RWPE1 (cell line): ENCODE data around the gene TNFSF10.
A peak's percentile ranks its signal among the peaks of the same experiment; 100 is the strongest.

Experiments
- CTCF ChIA-PET: fragments of 350-600 bp; sonication (Branson Sonifier 250); formaldehyde crosslinking; extraction: SDS; loops from one replicate; lab custom pipeline; 2021; lab: Yijun Ruan, JAX
- POLR2A ChIA-PET: fragments of 400-600 bp; formaldehyde crosslinking; extraction: SDS; loops from one replicate; lab custom pipeline; 2020; ENCODE audit warnings: antibody characterized with exemption; ENCODE audit not compliant: low non-redundant PET; lab: Yijun Ruan, JAX
- DNase-seq: peaks from one replicate; pipeline ENCODE4 v3.0.0; 2012; ENCODE audit warnings: low spot score
- H3K27ac ChIP-seq: fragments of 450-650 bp; 2 replicates; pipeline ENCODE4 v1.5.1; 2017
- TF ChIP-seq, protein P1 (sequence below): fragments of 450-650 bp; conservative IDR thresholded peaks from 2 replicates; pipeline ENCODE4 v1.5.1; 2017; ENCODE audit warnings: low read depth, mild to moderate bottlenecking

The TNFSF10 gene

DNA sequence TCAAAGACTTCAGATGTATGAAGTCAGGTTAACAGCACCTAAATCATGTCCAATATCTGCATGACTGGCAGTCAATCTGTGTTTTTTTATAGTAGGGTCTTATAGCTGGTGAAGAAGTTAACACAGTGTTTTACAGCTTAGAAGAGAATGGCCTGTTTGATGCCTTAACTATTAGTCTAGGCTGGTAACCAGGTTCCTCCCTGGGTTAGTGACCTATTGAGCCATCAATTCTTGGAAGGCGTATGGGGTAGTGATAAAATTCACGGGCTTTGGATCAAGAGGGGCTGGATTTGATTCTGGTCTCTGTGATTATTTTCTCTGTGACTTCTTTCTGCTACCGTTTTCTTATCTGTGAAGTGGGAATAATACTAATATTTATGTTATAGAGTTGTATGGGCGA lies 16.0 kb upstream of the TNFSF10 start:
- POLR2A ChIA-PET: no interaction called here
- no peak overlapping the region for H3K27ac ChIP-seq
- TF ChIP-seq, protein P1, sequence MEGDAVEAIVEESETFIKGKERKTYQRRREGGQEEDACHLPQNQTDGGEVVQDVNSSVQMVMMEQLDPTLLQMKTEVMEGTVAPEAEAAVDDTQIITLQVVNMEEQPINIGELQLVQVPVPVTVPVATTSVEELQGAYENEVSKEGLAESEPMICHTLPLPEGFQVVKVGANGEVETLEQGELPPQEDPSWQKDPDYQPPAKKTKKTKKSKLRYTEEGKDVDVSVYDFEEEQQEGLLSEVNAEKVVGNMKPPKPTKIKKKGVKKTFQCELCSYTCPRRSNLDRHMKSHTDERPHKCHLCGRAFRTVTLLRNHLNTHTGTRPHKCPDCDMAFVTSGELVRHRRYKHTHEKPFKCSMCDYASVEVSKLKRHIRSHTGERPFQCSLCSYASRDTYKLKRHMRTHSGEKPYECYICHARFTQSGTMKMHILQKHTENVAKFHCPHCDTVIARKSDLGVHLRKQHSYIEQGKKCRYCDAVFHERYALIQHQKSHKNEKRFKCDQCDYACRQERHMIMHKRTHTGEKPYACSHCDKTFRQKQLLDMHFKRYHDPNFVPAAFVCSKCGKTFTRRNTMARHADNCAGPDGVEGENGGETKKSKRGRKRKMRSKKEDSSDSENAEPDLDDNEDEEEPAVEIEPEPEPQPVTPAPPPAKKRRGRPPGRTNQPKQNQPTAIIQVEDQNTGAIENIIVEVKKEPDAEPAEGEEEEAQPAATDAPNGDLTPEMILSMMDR: no peak
- DNase-seq: no peak
- CTCF ChIA-PET: interaction anchor here (0.5 kb wide), 1 partner anchor 772 kb away, joined by 7 read pairs; no protein-coding TSS in a partner anchor

DNA sequence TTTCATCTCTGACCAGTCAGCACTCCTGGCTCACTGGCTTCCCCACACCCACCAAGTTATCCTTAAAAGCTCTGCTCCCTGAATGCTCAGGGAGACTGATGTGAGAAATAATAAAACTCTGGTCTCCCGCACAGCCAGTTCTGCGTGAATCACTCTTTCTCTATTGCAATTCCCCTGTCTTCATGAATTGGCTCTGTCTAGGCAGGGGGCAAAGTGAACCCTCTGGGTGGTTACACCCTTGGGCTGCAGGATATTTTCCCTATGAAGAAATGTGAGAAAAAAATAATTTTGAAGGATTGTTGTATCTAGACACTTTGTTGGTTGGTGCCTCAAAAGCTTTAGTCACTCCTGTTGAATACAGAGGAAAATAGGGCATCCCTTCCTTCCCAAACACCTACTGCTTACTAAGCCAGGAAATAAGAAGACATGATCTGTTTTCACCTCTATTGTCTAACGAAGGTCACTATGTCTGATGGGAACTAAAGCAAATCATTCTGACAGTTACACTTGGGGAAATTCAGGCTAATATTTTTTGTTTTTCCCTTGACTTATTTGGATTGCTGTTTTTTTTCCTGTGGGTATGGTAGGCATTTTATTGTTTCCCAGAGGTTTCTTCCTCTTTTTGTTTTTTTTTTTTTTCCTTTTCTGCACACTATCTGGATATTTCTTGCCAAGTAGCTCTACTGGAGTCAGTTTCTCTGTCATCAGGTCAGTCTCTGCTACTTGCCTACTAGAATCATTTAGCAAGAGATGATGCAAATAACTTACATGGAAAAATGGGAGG lies 15.3 kb upstream of the TNFSF10 start:
- peak overlapping the region; percentile 61 for H3K27ac ChIP-seq
- POLR2A ChIA-PET: no interaction called here
- no peak for DNase-seq
- CTCF ChIA-PET: interaction anchor here (0.5 kb wide), 1 partner anchor 772 kb away, joined by 7 read pairs; no protein-coding TSS in a partner anchor
- TF ChIP-seq, protein P1: no peak

DNA sequence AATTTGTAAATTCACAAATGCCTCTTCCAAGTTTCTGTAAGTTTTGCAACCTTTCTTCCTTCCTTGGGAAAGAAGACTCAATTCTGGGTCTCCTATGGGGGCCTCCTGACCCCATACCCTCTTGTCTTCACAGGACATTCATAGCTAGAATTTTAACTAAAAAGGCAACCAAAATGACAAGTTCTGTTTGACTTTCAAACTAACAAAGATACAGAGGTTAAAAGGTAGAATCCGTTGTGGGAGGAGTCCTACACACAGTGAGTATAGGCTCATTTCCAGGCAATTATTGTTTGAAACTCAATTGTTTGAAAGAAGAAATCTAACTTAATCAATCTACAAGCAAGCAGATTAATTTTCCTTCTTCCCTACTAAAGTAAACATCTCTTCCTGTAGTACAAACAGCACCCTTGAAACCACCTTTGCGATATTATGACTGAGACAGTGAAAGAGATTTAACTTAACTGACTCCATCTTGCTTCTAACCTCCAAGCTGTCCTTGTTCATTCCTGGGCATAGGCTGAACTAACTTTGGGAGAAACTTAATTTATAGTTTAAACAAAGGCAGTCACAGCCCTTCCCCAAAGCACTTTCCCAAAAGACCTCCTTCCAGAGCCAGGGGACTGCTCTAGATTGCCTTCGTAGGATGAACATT lies 14.4 kb upstream of the TNFSF10 start:
- ChIA-PET POLR2A (no interaction called here), CTCF (no interaction called here)
- TF ChIP-seq, protein P1: no peak
- H3K27ac ChIP-seq: peak overlapping the region; percentile 61
- no peak for DNase-seq

DNA sequence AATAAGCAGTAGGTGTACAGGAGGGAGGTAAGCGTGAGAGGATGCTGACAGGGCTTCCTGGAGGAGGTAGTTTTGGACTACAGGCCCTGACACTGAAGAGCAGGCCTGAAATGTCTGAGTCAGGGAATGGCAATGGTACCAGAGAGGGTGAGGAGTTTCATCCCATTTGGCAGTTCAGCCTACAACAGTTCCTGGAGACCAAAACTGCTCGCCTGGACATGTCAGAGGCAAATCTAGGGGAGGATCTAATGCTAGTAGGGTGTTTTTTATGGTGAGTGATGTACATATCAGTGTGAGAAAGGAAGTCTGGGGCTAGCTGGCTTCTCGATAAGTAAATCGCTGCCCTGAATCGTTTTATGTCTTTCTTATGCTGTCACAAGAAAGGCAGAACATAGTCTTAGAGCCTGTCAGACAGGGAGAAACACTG lies 13.8 kb upstream of the TNFSF10 start:
- peak; percentile 62 for DNase-seq
- CTCF ChIA-PET: no interaction called here
- POLR2A ChIA-PET: no interaction called here
- H3K27ac ChIP-seq: peak overlapping the region; percentile 67
- TF ChIP-seq, protein P1: no peak

DNA sequence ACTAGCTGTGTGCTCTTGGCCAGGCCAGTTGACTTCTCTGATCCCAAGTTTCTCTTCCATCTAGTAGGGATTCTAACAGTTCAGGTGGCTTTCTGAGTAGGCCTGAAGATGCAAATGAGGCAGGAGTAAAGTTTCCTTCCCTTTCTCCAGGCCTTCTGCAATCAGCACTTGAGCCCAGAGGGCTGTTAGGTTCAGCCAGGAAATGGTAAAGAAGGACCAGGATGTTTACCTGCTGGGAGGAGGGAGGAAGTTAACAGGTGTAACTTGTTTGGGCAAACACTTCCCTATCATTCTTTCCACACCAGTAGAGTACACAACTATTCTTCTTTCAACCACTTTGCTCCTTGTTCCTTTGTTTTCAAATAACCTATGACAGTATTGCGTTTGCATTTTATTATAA lies 13.3 kb upstream of the TNFSF10 start:
- peak overlapping the region; percentile 67 for H3K27ac ChIP-seq
- POLR2A ChIA-PET: no interaction called here

DNA sequence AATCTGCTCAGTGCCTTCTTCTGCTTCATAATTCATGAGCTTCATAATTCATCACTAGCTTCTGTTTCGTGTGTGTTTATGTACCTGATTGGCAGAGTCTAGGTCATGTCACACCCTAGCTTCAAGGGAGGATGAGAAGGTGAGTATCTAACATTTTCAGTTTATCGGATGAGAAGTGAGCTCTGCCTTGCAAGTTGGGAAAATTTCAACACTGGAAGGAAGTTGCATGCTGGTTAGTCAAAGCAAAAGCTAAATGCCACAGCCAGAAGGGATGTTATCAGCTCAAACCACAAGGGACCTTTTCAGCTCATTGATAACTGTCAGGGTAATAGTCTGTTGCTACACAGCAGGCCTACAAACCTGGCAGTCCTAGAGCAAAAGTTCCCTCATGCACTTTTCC lies 7.3 kb upstream of the TNFSF10 start:
- H3K27ac ChIP-seq: no peak overlapping the region
- ChIA-PET POLR2A (no interaction called here), CTCF (interaction anchor here (0.7 to 1.0 kb wide), 2 partner anchors 65 to 87 kb away, joined by 5 read pairs; no protein-coding TSS in a partner anchor)
- DNase-seq: no peak
- TF ChIP-seq, protein P1: no peak

More for the DNA sequence above, 13.3 kb upstream of the TNFSF10 start:
- CTCF ChIA-PET: no interaction called here
- TF ChIP-seq, protein P1: no peak
- DNase-seq: no peak
